ENCODE data around the gene TSC22D1. TPM values are rescaled to one million over a fixed set of nuclear protein-coding genes. Genes with fewer than 3 reads are reported as not detected.

The TSC22D1 gene
- polyA plus RNA-seq (2013) = 66.3 and 69.3 TPM in 2 replicates

DNA sequence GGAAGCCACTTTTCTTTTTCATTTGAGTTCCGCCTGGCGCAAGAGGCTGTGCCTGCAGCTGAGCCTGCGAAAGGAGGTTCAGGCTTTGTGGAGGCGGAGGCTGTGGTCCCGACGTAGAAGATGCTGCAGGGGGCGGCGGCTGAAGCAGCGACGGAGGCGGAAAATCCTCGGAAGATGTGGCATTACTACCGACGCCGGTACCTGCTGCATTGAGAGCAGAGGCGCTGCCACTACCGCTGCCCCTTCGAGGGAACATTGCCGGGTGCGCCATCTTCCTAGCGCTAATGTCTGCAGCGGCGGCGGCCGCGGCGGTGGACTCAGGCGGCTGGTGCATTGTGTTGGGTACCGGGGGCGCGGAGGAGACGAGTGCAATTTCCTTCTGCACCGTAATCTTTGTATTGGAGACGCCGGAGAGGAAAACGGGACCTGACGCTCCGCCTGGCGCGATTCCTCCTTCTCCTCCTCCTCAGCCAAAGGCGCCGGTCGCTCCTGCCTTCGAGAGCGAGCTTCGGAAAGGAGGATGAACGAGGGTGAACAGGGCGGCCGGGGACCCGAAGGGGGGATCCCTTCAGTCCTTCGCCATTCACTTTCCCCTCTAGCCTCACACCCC lies at the start of gene TSC22D1:
TSS of gene TSC22D1 (minus strand) at position 590 of the 610 bp plus-strand sequence. CDS start at position 334, 256 bp downstream.
- WGBS (ENCODE audit: extremely low coverage, insufficient coverage, insufficient read length) = no CpG with 5 or more reads among the region's 51 CpGs
- no peaks in the 10 kb centered on the region for H3K9me3 ChIP-seq (ENCODE audit: insufficient read depth, low read depth, low read length)

DNA sequence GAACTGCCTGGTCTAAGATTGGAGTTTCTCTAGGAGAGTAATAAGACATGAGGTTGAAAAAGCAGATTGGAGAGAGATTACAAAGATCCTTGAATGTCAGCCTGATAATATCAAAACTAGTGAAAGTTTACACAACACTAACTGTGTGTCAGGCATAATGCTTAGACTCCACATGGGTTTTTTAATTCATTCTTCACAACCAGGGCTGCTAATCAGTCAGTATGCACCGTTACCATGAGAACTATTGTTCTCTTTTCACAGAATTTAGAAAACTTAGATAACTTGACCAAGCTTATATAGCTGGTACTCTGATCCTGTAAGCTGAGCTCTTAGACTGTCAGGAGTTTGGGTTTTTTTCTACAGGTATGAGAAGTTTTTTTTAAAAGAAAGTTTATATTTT lies 46.6 kb upstream of the TSC22D1 start:
- H3K79me1 ChIP-seq (ENCODE audit: low read length) = no peaks in the 10 kb centered on the region
- H2BK5ac ChIP-seq (ENCODE audit: low read depth, low read length, poor library complexity) = no peak overlapping the region
- no peak overlapping the region for H3K4ac ChIP-seq (ENCODE audit: low read depth, low read length)
- no peak overlapping the region for H3K23ac ChIP-seq (ENCODE audit: low read length)
- H2AK5ac ChIP-seq (ENCODE audit: low read length) = no peak overlapping the region
- no peak overlapping the region for H4K12ac ChIP-seq (ENCODE audit: low read depth, low read length)
- no peak overlapping the region for H2BK12ac ChIP-seq (ENCODE audit: low read length)
- H3K4me2 ChIP-seq (ENCODE audit: low read length) = no peak overlapping the region
- no peaks in the 10 kb centered on the region for H3K4me1 ChIP-seq (ENCODE audit: control insufficient read depth in 1 of 2, insufficient read depth in 2 of 2, low read length in 2 of 2)
- no peak overlapping the region for H3K4me3 ChIP-seq (ENCODE audit: low read depth, low read length)
- no peak overlapping the region for H2BK120ac ChIP-seq (ENCODE audit: insufficient read depth, low read length, poor library complexity)
- no peak overlapping the region for H4K91ac ChIP-seq (ENCODE audit: low read depth, low read length)
- no peaks in the 10 kb centered on the region for H3K9me3 ChIP-seq (ENCODE audit: insufficient read depth, low read depth, low read length)
- DNase-seq = no peak
- no peak overlapping the region for H3K9ac ChIP-seq (ENCODE audit: low read length)
- H3K36me3 ChIP-seq (ENCODE audit: control insufficient read depth in 1 of 2, insufficient read depth in 2 of 2, low read length in 2 of 2) = no peaks in the 10 kb centered on the region
- H4K8ac ChIP-seq (ENCODE audit: low read depth, low read length) = no peak overlapping the region
- no CpG with 5 or more reads among the region's 1 CpG for WGBS (ENCODE audit: extremely low coverage, insufficient coverage, insufficient read length)
- H2AFZ ChIP-seq (ENCODE audit: insufficient read depth, low read length, poor library complexity) = no peak overlapping the region
- H3K14ac ChIP-seq (ENCODE audit: low read length) = no peak overlapping the region
- no peak overlapping the region for H3K27ac ChIP-seq (ENCODE audit: low read depth, low read length)
- no peaks in the 10 kb centered on the region for H3K79me2 ChIP-seq (ENCODE audit: control insufficient read depth, insufficient read depth, low read length, poor library complexity)
- no peak overlapping the region for H3K18ac ChIP-seq (ENCODE audit: low read length)
- H3K27me3 ChIP-seq (ENCODE audit: insufficient read depth, low read length) = no peaks in the 10 kb centered on the region

More for the DNA sequence above, at the start of gene TSC22D1:
- Histone ChIP-seq H3K4ac (ENCODE audit: low read depth, low read length) (peak within 1 kb of the TSS; percentile 85), H2AFZ (ENCODE audit: insufficient read depth, low read length, poor library complexity) (peak within 1 kb of the TSS; percentile 85), H4K91ac (ENCODE audit: low read depth, low read length) (peak within 1 kb of the TSS; percentile 89), H3K27me3 (ENCODE audit: insufficient read depth, low read length) (no peaks in the 10 kb centered on the region), H2BK5ac (ENCODE audit: low read depth, low read length, poor library complexity) (peak within 1 kb of the TSS; percentile 91), H3K79me1 (ENCODE audit: low read length) (peaks cover 19% of the 10 kb centered on the region), H2AK5ac (ENCODE audit: low read length) (peak within 1 kb of the TSS; percentile 75), H2BK12ac (ENCODE audit: low read length) (peak within 1 kb of the TSS; percentile 59), H3K36me3 (ENCODE audit: control insufficient read depth in 1 of 2, insufficient read depth in 2 of 2, low read length in 2 of 2) (peaks cover 3 to 4% of the 10 kb centered on the region in 2 experiments), H3K18ac (ENCODE audit: low read length) (peak within 1 kb of the TSS; percentile 97), H3K27ac (ENCODE audit: low read depth, low read length) (peak within 1 kb of the TSS; percentile 84), H3K14ac (ENCODE audit: low read length) (peak within 1 kb of the TSS; percentile 97), H3K9ac (ENCODE audit: low read length) (peak within 1 kb of the TSS; percentile 92), H3K4me3 (ENCODE audit: low read depth, low read length) (peak within 1 kb of the TSS; percentile 93), H3K23ac (ENCODE audit: low read length) (no peak within 1 kb of the TSS), H3K4me2 (ENCODE audit: low read length) (peak within 1 kb of the TSS; percentile 83), H3K79me2 (ENCODE audit: control insufficient read depth, insufficient read depth, low read length, poor library complexity) (peaks cover 15% of the 10 kb centered on the region), H2BK120ac (ENCODE audit: insufficient read depth, low read length, poor library complexity) (peak within 1 kb of the TSS; percentile 94), H3K4me1 (ENCODE audit: control insufficient read depth in 1 of 2, insufficient read depth in 2 of 2, low read length in 2 of 2) (peaks cover 14 to 21% of the 10 kb centered on the region in 2 experiments), H4K12ac (ENCODE audit: low read depth, low read length) (peak within 1 kb of the TSS; percentile 88), H4K8ac (ENCODE audit: low read depth, low read length) (peak within 1 kb of the TSS; percentile 91)
- DNase-seq = peak; percentile 10 to 37

DNA sequence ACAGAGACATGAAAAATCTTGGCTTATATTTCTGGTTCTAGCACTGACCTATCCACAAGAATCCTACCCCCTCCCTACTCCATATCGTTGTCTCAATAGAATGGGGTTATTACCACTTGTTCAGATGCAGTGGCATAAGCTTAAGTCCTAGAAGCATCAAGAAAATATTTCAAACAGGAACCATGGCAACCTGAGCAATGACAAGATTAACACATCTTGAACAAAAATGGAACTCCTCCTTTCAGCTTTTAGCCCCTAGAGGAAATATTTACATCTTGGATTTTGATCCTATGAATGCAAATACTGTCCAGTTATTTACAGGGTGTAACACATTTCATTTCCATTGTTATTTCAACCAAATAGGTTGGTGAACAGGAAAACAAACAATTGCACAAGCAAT lies 46.1 kb upstream of the TSC22D1 start:
- Histone ChIP-seq H3K18ac (ENCODE audit: low read length) (no peak overlapping the region), H3K14ac (ENCODE audit: low read length) (no peak overlapping the region), H2BK120ac (ENCODE audit: insufficient read depth, low read length, poor library complexity) (no peak overlapping the region), H3K9me3 (ENCODE audit: insufficient read depth, low read depth, low read length) (no peaks in the 10 kb centered on the region), H4K91ac (ENCODE audit: low read depth, low read length) (no peak overlapping the region), H3K27ac (ENCODE audit: low read depth, low read length) (no peak overlapping the region), H3K23ac (ENCODE audit: low read length) (no peak overlapping the region), H3K79me2 (ENCODE audit: control insufficient read depth, insufficient read depth, low read length, poor library complexity) (no peaks in the 10 kb centered on the region), H3K4me3 (ENCODE audit: low read depth, low read length) (no peak overlapping the region), H2AK5ac (ENCODE audit: low read length) (no peak overlapping the region), H3K79me1 (ENCODE audit: low read length) (no peaks in the 10 kb centered on the region), H3K4me1 (ENCODE audit: control insufficient read depth in 1 of 2, insufficient read depth in 2 of 2, low read length in 2 of 2) (no peaks in the 10 kb centered on the region), H4K8ac (ENCODE audit: low read depth, low read length) (no peak overlapping the region), H3K4me2 (ENCODE audit: low read length) (no peak overlapping the region), H4K12ac (ENCODE audit: low read depth, low read length) (no peak overlapping the region), H3K27me3 (ENCODE audit: insufficient read depth, low read length) (no peaks in the 10 kb centered on the region), H2BK12ac (ENCODE audit: low read length) (no peak overlapping the region), H3K36me3 (ENCODE audit: control insufficient read depth in 1 of 2, insufficient read depth in 2 of 2, low read length in 2 of 2) (no peaks in the 10 kb centered on the region), H3K4ac (ENCODE audit: low read depth, low read length) (no peak overlapping the region), H3K9ac (ENCODE audit: low read length) (no peak overlapping the region), H2AFZ (ENCODE audit: insufficient read depth, low read length, poor library complexity) (no peak overlapping the region), H2BK5ac (ENCODE audit: low read depth, low read length, poor library complexity) (no peak overlapping the region)
- no CpG with 5 or more reads among the region's 1 CpG for WGBS (ENCODE audit: extremely low coverage, insufficient coverage, insufficient read length)
- DNase-seq = peak; percentile 73 to 92

DNA sequence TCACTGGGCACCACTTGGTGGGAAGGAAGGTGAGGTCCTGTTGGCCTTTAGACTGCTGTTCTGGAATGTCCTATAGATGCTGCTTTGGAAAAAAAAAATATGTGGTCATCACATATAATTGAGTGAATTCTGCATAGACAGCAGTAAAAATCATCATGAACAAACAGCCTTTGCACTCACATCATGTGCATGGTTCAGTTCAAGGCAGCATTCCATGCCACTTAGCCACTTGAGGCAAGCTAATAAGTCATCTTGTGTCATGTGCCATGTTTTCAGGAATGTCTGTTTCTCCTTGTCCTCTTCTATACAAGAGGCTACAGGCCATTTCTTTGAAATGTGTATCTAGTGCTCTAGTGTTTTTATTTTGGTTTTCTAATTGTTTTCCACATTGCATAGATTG lies 43.9 kb upstream of the TSC22D1 start:
- Histone ChIP-seq H2BK12ac (ENCODE audit: low read length) (no peak overlapping the region), H3K4me2 (ENCODE audit: low read length) (no peak overlapping the region), H2AFZ (ENCODE audit: insufficient read depth, low read length, poor library complexity) (no peak overlapping the region), H2BK120ac (ENCODE audit: insufficient read depth, low read length, poor library complexity) (no peak overlapping the region), H3K9me3 (ENCODE audit: insufficient read depth, low read depth, low read length) (no peaks in the 10 kb centered on the region), H3K79me2 (ENCODE audit: control insufficient read depth, insufficient read depth, low read length, poor library complexity) (no peaks in the 10 kb centered on the region), H4K12ac (ENCODE audit: low read depth, low read length) (no peak overlapping the region), H2BK5ac (ENCODE audit: low read depth, low read length, poor library complexity) (no peak overlapping the region), H3K27me3 (ENCODE audit: insufficient read depth, low read length) (no peaks in the 10 kb centered on the region), H3K23ac (ENCODE audit: low read length) (no peak overlapping the region), H3K4me1 (ENCODE audit: control insufficient read depth in 1 of 2, insufficient read depth in 2 of 2, low read length in 2 of 2) (no peaks in the 10 kb centered on the region), H4K91ac (ENCODE audit: low read depth, low read length) (no peak overlapping the region), H3K14ac (ENCODE audit: low read length) (no peak overlapping the region), H4K8ac (ENCODE audit: low read depth, low read length) (no peak overlapping the region), H3K4ac (ENCODE audit: low read depth, low read length) (no peak overlapping the region), H2AK5ac (ENCODE audit: low read length) (no peak overlapping the region), H3K9ac (ENCODE audit: low read length) (no peak overlapping the region), H3K79me1 (ENCODE audit: low read length) (no peaks in the 10 kb centered on the region), H3K4me3 (ENCODE audit: low read depth, low read length) (no peak overlapping the region), H3K36me3 (ENCODE audit: control insufficient read depth in 1 of 2, insufficient read depth in 2 of 2, low read length in 2 of 2) (no peaks in the 10 kb centered on the region), H3K27ac (ENCODE audit: low read depth, low read length) (no peak overlapping the region), H3K18ac (ENCODE audit: low read length) (no peak overlapping the region)
- peak in 1 of 2 donors; percentile 50 for DNase-seq

All from trophoblast cell (in vitro differentiated cells and primary cell).